ENCODE data around the gene HDAC4.

HDAC4 gene

GRCh38 chr2:239247401-239248245 is 153.2 kb downstream of the HDAC4 start:
- DNase-seq, result peak; percentile 36

GRCh38 chr2:239246723-239247122 is 154.1 kb downstream of the HDAC4 start:
- DNase-seq, result no peak

- DNase-seq, result no peak
These were observed 154.7 kb downstream of the HDAC4 start for GRCh38 chr2:239245872-239246721.

- DNase-seq, result no peak
These were observed 155.7 kb downstream of the HDAC4 start for GRCh38 chr2:239245107-239245506.

- DNase-seq, result no peak
These were observed 156.2 kb downstream of the HDAC4 start for GRCh38 chr2:239244625-239245024.

GRCh38 chr2:239241431-239241960 is 159.3 kb downstream of the HDAC4 start:
- no peak for DNase-seq

GRCh38 chr2:239240414-239240881 is 160.4 kb downstream of the HDAC4 start:
- no peak for DNase-seq

- no peak for DNase-seq
These were observed 161.0 kb downstream of the HDAC4 start for GRCh38 chr2:239239607-239240413.

- no peak for DNase-seq
These were observed 161.8 kb downstream of the HDAC4 start for GRCh38 chr2:239238839-239239606.

- DNase-seq, result no peak
These were observed 162.4 kb downstream of the HDAC4 start for GRCh38 chr2:239238381-239238780.

GRCh38 chr2:239236808-239237205 is 164.0 kb downstream of the HDAC4 start:
- no peak for DNase-seq

- DNase-seq, result no peak
These were observed 164.6 kb downstream of the HDAC4 start for GRCh38 chr2:239236043-239236807.

DNA sequence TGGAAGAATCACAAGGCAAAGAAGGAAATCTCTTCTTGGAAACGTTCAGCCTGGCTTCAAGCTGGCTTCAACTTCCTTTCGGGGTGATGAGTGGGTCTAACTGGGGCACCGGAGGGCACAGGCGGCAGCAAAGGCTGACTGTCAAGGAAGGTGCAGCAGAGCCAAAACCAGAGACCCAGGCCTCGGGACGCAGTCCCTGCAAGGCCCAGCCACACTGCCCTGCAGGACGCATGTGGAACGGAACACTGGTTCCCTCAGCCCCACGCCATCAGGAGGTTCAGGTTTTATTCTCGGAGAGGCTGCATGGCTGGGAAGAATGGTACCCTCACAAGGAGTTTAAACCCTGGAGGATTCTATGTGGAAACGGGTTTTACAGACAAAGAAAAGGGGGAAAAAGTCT is 165.5 kb downstream of the HDAC4 start:
- DNase-seq, result no peak

GRCh38 chr2:239234191-239235175 is 166.3 kb downstream of the HDAC4 start:
- no peak for DNase-seq

- DNase-seq, result no peak
These were observed 167.2 kb downstream of the HDAC4 start for GRCh38 chr2:239233576-239233975.

GRCh38 chr2:239232195-239232578 is 168.6 kb downstream of the HDAC4 start:
- no peak for DNase-seq

DNA sequence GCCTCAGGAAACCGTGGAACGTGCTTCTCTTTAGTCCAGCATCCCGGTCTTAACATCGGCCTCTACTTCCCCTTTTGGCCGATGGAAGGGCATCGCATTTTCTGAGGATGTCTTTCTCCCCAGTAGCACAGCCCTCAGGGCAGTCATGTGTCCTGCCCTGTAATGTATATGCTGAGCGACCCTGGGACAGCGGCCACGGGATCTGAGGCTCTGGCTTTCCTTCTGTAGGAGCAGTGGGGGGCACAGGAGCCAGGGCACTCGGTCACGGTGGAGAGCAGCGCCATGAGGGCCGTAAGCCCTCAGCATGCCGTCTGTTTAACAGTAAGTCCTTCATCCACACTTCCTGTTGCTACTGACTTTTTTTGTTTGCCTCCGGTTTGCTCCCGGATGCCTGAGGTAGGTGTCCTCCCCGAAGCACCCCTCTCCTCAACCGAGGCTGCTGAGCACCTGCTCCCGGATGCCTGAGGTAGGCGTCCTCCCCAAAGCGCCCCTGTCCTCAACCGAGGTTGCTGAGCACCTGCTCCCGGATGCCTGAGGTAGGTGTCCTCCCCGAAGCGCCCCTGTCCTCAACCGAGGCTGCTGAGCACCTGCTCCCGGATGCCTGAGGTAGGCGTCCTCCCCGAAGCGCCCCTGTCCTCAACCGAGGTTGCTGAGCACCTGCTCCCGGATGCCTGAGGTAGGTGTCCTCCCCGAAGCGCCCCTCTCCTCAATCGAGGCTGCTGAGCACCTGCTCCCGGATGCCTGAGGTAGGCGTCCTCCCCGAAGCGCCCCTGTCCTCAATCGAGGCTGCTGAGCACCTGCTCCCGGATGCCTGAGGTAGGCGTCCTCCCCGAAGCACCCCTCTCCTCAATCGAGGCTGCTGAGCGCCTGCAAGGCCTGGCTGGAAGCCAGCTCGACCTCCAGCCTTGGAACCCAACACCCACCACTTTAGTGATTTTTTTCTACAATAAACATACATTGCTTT is 169.3 kb downstream of the HDAC4 start:
- DNase-seq, result no peak

- DNase-seq, result no peak
These were observed 170.3 kb downstream of the HDAC4 start for GRCh38 chr2:239230318-239231052.
